ENCODE data around the gene ESR2.
"Not testable (repeated sequence)": the region's sequence is repeated elsewhere in the genome, so short reads cannot be mapped to it uniquely, and the experiment has no call there.

Gene ESR2

GRCh38 chr14:64037869-64038745, 256.1 kb downstream of the ESR2 start:
- DNase-seq (ENCODE audit: low spot score): not testable (repeated sequence)

- no peak for DNase-seq (ENCODE audit: low spot score)
Observed at GRCh38 chr14:64035143-64035542, 259.0 kb downstream of the ESR2 start.

Data from D341Med (cell line).